ENCODE measurements around the gene HHIPL1.
A peak's percentile ranks its signal among the peaks of the same experiment; 100 is the strongest.

HHIPL1 gene

DNA sequence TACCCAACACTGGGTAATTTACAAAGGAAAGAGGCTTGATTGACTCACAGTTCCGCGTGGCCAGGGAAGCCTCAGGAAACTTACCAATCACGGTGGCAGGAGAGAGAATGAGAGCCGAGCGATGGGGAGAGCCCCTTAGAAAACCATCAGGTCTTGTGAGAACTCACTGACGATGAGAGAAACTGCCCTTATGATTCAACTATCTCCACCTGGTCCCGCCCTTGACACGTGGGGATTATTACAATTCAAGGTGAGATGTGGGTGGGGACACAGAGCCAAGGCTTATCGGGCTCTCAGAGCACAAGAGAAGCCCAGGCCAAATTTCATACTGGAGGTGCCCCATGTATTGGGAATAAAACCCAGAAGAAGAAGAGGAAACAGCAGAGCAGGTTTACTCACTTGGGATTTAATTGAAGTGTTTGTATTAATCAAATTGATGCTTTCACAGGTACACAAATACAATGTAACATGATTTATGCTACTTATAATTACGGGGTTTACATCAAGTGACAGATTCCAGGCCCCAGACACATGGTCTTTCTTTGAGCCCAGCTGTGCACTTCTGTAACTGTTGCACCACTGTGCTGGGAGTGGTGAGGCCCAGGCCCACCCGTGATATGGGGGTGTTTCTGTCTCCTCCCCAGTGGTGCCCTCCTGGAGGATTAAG, 32.7 kb upstream of the HHIPL1 start:
- no peak for DNase-seq

DNA sequence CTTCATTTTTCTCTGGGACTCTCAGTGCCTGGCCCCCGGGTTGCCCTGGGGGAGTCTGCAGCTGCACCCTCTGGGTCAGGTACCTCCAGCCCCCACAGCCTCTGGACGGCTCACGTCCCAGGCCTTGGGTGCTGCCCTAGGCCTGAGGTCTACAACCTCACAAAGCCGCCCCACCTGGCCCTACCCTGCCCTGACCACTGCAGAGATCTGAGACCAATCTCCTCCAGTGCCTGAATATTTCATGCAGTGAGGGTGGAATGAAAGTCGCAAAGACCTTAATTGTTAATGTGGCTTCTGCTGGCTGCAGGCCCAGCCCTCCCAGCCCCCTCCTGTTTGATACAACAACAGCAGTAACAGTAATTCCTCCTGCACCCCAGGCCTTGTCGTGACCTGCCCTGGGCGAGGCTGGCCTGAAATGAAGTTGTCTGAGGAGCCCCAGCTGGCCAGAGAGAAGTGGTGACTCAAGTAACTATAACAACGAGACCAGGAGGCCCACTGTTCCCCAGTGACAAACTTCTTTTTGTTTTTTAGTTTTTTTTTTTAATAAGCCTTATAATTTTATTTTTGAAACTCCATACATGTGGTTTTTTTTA, 32.1 kb upstream of the HHIPL1 start:
- DNase-seq, result no peak

GRCh38 chr14:99615497-99616157, 29.3 kb upstream of the HHIPL1 start:
- DNase-seq, result no peak

DNA sequence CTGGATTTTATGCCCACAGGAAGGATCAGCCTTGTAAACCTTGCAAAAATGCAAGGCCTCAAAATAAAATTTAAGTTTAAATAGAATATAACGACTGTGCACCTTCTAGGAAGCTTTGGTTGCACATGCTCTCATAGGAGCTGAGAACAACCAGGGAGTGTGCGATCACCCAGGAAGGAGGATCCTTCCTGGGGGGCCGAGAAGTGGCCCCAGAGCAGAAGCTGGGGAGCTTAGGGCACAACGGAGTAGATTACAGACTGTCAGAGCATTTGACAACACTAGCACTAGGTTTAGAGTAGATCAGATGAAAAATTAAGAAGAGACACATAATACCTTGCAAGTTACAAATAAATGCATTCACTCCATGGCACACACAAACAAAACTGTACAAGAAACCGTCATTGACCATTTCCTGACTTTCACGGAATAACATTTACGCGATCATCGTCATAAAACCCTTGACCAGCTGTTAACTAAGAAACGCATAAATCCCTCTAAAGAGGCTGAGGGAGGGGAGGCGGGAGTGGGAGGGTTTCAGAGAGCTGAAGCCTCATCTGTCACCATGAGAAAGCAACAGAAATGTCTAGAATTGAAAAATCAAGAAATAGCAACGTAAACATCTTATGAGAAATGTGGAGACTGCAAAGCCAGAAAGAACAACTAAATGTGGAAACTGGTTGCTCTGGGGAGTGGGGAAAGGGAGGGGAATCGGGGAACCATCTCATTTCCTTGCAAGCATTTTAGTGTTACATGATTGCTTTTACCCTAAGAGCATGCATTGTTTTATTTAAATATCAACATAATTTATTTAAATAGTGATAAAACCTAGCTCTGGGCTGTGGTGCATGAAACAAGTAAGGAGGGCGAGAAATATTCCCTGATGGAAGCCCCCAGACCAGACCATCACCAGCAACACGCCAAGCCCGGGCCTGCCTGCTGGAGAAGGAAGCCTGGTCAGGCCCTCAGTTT, 27.8 kb upstream of the HHIPL1 start:
- DNase-seq, result no peak

DNA sequence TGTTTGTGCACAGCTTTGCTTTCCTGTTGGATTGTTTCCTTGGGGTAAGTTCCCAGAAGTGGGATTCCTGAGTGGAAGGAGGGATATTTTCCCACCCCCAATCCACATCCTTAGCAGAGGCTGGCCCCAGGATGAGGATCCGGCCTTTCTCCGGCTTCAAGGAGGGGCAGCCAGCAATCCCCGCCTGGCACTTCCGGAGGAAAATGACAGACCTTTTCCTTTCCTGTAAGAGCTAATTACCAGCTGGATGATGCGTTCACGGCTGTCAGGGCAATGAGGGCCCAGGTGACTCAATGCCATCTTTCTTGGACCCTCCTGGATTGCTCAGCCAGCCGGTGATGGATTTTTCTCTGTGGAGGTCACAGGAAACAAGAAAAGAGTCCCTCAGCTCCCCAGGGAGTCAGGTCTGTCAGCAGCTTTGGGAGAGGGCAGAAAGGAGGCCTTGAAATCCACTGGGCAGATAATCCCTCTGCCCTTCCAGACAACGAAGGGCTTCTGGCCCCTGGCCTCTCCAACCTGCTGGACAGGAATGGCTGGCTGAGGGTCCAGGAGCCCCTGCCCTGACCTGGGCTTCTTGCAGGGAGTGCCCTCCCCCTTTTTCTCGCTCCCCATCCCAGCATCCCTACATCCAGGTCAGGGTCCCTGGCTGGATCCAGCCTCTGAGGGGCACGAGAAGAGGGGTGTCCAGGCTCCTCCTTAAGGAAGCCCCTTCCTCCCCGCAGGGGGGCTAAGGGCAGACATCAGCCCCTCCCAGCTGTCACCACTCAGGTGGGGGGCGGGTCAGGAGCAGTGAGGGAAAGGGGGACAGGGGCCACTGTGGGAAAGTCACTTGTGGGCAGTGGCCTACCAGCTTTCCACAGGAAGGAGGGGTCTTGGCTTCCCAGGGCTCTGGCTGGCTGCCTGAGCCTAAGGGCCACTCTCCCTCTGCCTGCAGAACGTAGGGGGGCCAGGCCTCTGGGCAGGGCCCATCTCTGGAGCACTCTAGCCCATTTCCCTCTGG, 24.8 kb upstream of the HHIPL1 start:
- DNase-seq, result no peak

DNA sequence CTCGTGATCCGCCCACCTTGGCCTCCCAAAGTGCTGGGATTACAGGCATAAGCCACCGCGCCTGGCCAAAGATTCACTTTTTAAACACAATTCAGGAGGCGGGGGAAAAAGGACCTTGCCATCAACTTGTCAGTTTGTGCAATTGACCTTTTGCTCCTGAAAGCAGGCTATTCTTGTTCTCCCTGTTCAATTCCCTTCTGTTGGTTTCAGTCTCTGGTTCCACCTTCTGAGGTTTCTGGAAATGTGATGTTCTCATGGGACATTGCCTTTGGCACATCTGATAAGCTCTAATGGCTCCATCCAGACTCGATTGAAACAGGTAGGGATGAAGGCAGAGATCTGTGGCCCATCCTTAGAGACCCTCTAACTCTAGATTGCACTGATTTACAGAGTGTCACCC, 23.0 kb upstream of the HHIPL1 start:
- DNase-seq, result no peak

DNA sequence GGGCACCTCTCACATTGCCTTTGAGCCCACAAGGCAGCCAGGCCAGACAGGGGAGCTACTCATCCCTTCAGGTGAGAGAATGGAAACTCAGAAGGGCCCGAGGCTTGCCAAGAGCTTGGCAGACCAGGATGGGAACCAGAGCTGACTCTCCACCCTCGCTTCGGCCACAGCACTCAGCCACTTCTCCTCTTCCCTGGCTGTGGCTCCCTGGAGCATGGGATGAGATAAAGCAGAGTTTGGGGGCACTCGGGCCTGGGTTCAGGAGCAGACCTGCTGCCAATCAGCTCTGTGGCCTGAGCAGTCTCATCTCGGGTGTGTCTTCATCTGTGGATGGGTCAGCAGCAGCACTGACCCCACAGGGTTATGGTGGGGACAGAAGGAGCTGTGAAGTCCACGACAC, 20.9 kb upstream of the HHIPL1 start:
- no peak for DNase-seq

GRCh38 chr14:99624971-99625370, 20.0 kb upstream of the HHIPL1 start:
- DNase-seq, result no peak

GRCh38 chr14:99625476-99625875, 19.5 kb upstream of the HHIPL1 start:
- no peak for DNase-seq

DNA sequence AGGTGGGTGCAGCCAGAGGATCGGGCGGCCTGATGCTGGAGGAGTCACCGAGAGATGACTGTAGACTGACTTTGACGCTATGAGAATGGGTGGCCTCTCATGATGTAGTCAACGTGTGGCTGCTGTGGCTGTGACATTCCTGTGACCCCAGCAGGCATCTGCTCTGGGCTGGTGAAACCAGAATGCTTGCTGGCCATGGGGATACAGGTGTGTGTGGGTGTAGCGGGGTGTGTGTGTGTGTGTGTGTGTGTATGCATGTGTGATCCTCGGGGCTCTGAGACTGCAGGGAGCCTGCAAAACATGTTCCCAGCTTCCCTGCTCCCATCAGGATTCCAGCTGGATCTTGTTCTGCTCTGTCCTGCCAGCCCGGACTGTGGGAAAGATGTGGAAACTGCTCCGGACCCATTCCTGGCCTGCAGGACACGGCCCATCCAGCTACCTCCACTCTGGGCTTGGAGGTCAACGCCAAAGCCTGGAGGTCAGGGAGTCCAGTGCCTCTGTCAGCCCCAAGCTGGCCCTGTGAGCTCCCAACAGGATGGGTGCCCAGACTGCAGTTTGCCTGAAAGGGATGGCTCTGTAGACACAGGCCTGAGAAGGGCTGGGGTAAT, 18.8 kb upstream of the HHIPL1 start:
- no peak for DNase-seq

- DNase-seq, result no peak
These were observed 17.8 kb upstream of the HHIPL1 start for GRCh38 chr14:99627100-99627499.

DNA sequence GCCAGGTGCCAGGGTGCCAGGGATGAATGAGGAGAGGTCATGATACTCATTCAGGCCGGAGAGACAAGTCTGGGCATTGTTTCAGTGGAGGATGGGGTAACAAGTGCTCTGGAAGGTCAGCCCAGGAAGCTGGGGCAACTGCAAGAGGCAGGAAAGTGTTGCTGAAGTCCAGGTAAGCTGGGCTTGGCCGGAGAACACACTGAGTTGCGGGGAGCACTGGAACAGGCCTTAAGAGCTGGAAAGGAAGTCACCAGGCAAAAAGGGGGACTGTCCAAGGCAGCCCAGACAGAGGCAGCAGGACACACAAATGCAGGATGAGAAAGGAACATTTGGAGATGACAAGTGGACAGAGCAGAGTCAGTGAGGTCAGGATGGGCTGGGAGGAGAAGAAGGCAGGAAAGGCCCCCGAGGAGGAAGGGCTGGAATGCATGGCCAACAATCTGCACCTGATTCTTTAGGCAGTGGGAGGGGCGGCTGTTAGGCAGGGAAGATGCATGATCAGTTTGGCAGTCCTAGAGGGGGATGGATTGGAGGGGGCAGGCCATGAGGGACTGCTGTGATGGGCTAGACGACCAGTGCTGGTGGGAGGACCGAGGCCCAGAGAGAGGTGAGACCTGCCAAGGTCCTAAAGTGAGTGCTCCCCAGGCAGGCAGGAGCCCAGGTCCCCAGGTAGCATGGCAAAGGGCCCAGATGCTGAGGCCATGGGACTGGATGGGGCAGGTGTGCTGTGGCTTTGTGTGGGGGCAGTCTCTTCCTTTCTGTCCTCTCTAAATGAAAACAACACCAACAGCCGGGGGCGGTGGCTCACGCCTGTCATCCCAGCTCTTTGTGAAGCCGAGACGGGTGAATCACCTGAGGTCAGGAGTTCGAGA, 17.2 kb upstream of the HHIPL1 start:
- no peak for DNase-seq

DNA sequence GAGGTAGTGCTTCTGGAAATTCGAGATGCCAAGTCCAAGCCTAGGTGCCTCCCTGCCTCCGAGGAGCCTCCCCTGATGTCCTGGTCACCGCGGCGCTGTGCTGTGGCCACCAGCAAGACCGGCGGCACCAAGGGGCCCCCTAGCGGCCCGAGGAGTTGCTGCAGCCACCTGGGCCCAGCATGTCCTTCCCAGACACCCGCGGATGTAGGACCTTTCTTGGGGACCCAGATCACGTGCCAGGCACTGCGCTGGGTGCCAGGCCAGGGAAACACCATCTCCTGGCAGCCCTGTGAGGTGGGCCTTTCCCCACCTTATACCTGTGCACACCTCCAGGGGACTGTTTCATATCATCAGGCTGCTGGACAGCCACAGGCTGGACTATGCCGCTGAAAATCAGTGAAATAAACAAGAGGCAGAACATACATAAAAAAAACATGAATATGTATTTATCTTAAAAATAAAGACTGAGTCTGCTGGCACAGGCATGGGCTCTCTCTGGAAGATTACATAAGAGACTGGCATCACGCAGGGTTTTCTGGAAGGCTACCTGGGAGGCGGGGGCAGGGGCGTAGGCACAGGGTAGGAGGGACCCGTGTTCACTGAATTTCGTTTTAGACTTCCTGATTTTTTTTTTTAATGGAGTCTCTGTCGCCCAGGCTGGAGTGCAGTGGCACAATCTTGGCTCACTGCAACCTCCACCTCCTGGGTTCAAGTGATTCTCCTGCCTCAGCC, 15.9 kb upstream of the HHIPL1 start:
- peak; percentile 59 for DNase-seq

GRCh38 chr14:99630202-99630601, 14.7 kb upstream of the HHIPL1 start:
- DNase-seq, result no peak

GRCh38 chr14:99632410-99633035, 12.4 kb upstream of the HHIPL1 start:
- DNase-seq, result no peak

GRCh38 chr14:99633141-99633540, 11.8 kb upstream of the HHIPL1 start:
- no peak for DNase-seq

DNA sequence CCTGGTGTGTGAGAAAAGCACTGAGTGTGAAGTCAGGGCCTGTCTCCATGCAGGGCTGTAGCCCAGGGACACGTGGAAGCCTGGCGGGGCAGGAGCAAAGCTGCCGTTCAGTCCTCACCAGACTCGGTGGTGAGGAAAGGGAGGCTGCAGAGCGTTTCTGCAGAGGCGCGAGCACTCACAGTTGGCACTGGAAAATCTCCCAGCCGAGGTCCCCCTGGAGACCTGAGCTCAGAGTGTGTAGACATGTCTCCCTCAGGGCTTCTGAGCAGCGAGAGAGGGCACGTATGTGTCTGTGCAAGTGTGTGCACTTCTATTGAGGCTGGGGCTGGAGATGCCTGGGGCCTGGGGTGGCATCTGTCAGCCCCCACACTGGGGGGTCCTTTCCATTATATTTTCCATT, 11.0 kb upstream of the HHIPL1 start:
- no peak for DNase-seq

- no peak for DNase-seq
These were observed 10.5 kb upstream of the HHIPL1 start for GRCh38 chr14:99634443-99634842.

GRCh38 chr14:99635116-99635515, 9.8 kb upstream of the HHIPL1 start:
- DNase-seq, result no peak

Measured in stimulated activated CD4-positive, alpha-beta T cell treated with anti-CD3 and anti-CD28 coated beads, Interleukin-4, amount 100 ng/mL, for 24 hours (primary cell).